Fibroblast of mammary gland (primary cell): ENCODE results near the gene MGRN1.

Experiments used
- DNase-seq: peaks from one replicate; pipeline ENCODE4 v3.0.0-alpha.2; 2010; ENCODE audit warnings: low read depth
- H3K4me3 ChIP-seq: 2 replicates; pipeline ENCODE4 v1.5.1; 2011; ENCODE audit warnings: low read depth, mild to moderate bottlenecking, low read length, moderate library complexity; ENCODE audit not compliant: control insufficient read depth
- CTCF ChIP-seq: conservative IDR thresholded peaks from 2 replicates; pipeline ENCODE4 v1.5.1; 2011; ENCODE audit warnings: low read depth, low read length, inconsistent platforms; ENCODE audit not compliant: control insufficient read depth, insufficient read depth

MGRN1 gene

GRCh38 chr16:4663465-4663776, 38.8 kb downstream of the MGRN1 start:
- H3K4me3 ChIP-seq: no peak overlapping the region
- DNase-seq: no peak
- no peak for TF ChIP-seq CTCF

- no peak overlapping the region for H3K4me3 ChIP-seq
- TF ChIP-seq CTCF: no peak
- peak; percentile 25 for DNase-seq
Observed at GRCh38 chr16:4663777-4664465, 39.3 kb downstream of the MGRN1 start.

GRCh38 chr16:4664538-4665418, 40.2 kb downstream of the MGRN1 start:
- peak; percentile 77 for DNase-seq
- TF ChIP-seq CTCF: no peak
- H3K4me3 ChIP-seq: no peak overlapping the region

GRCh38 chr16:4666537-4667202, 42.0 kb downstream of the MGRN1 start:
- H3K4me3 ChIP-seq: no peak overlapping the region
- no peak for DNase-seq
- no peak for TF ChIP-seq CTCF

- no peak for TF ChIP-seq CTCF
- H3K4me3 ChIP-seq: no peak overlapping the region
- DNase-seq: no peak
Observed at GRCh38 chr16:4667203-4667963, 42.8 kb downstream of the MGRN1 start.

GRCh38 chr16:4668313-4668960, 43.8 kb downstream of the MGRN1 start:
- no peak overlapping the region for H3K4me3 ChIP-seq
- TF ChIP-seq CTCF: no peak
- no peak for DNase-seq
